HG03354 (cell line): ENCODE measurements around the gene STRADB.
"Not testable (repeated sequence)": the region's sequence is repeated elsewhere in the genome, so short reads cannot be mapped to it uniquely, and the experiment has no call there.

Experiments used
- ATAC-seq: cut with Tn5 transposase; IDR thresholded peaks from one replicate; pipeline ENCODE4 v1.9.1; 2021; ENCODE audit warnings: mild to moderate bottlenecking; ENCODE audit not compliant: unreplicated experiment, poor library complexity, severe bottlenecking

Gene STRADB

GRCh38 chr2:201429835-201430234, 21.7 kb upstream of the STRADB start:
- not testable (repeated sequence) for ATAC-seq

- ATAC-seq, result not testable (repeated sequence)
Observed at GRCh38 chr2:201430322-201430721, 21.2 kb upstream of the STRADB start.

GRCh38 chr2:201430839-201431238, 20.7 kb upstream of the STRADB start:
- no peak for ATAC-seq

GRCh38 chr2:201432038-201432620, 19.4 kb upstream of the STRADB start:
- ATAC-seq, result no peak

GRCh38 chr2:201432621-201433393, 18.7 kb upstream of the STRADB start:
- no peak for ATAC-seq

- no peak for ATAC-seq
Observed at GRCh38 chr2:201433394-201433995, 18.0 kb upstream of the STRADB start.

GRCh38 chr2:201436141-201436540, 15.4 kb upstream of the STRADB start:
- ATAC-seq, result no peak

- not testable (repeated sequence) for ATAC-seq
Observed at GRCh38 chr2:201439336-201439922, 12.1 kb upstream of the STRADB start.

GRCh38 chr2:201440182-201440581, 11.4 kb upstream of the STRADB start:
- no peak for ATAC-seq

- ATAC-seq, result no peak
Observed at GRCh38 chr2:201441409-201441808, 10.1 kb upstream of the STRADB start.

GRCh38 chr2:201444746-201445465, 6.6 kb upstream of the STRADB start:
- ATAC-seq, result no peak

- ATAC-seq, result no peak
Observed at GRCh38 chr2:201447086-201447485, 4.5 kb upstream of the STRADB start.

- ATAC-seq, result no peak
Observed at GRCh38 chr2:201448061-201448460, 3.5 kb upstream of the STRADB start.

- no peak for ATAC-seq
Observed at GRCh38 chr2:201448701-201449100, 2.8 kb upstream of the STRADB start.

GRCh38 chr2:201450954-201451291, 617 bp upstream of the STRADB start:
- ATAC-seq, result peak; percentile 24

- no peak for ATAC-seq
Observed at GRCh38 chr2:201452058-201452921, 750 bp downstream of the STRADB start.

GRCh38 chr2:201452922-201453643, 1.5 kb downstream of the STRADB start:
- no peak for ATAC-seq

- no peak for ATAC-seq
Observed at GRCh38 chr2:201458381-201458780, 6.8 kb downstream of the STRADB start.

GRCh38 chr2:201460532-201460931, 9.0 kb downstream of the STRADB start:
- no peak for ATAC-seq
